OCI-LY7 (cell line): ENCODE measurements around the gene MAP2K2. TPM values are rescaled to one million over a fixed set of nuclear protein-coding genes. Genes with fewer than 3 reads are reported as not detected.

Source experiments
- BruUV-seq: library from RNA; stranded (reverse); fragments of 400-500 nt; replicated peaks from 2 replicates; lab custom pipeline; 2021; lab: Mats Ljungman, UMichigan
- CTCF ChIA-PET: fragments of 300-600 bp; sonication (Branson Sonifier 250); formaldehyde crosslinking; loops from one replicate; lab custom pipeline; 2022; ENCODE audit warnings: antibody characterized with exemption; ENCODE audit not compliant: unreplicated experiment; lab: Charles Lee
- POLR2A ChIA-PET: fragments of 300-600 bp; sonication (Branson Sonifier 250); formaldehyde crosslinking; loops from one replicate; lab custom pipeline; 2022; ENCODE audit warnings: antibody characterized with exemption; lab: Charles Lee
- DNase-seq: peaks from one replicate; pipeline ENCODE4 v3.0.0-alpha.2; 2015; ENCODE audit warnings: low spot score
- H2AFZ ChIP-seq: fragments of 200-600 bp; sonication (generic), shearing (Covaris generic); 2 replicates; pipeline ENCODE4 v1.6.1; 2014; ENCODE audit warnings: mild to moderate bottlenecking, antibody characterized with exemption, low read length, moderate library complexity
- H3K27ac ChIP-seq: fragments of 200-600 bp; sonication (generic); 2 replicates; pipeline ENCODE4 v1.5.1; 2014; ENCODE audit warnings: mixed run types, low read depth, mild to moderate bottlenecking, moderate library complexity, low read length, inconsistent platforms; ENCODE audit not compliant: poor library complexity, severe bottlenecking
- H3K36me3 ChIP-seq: fragments of 200-600 bp; sonication (generic); 2 replicates; pipeline ENCODE4 v1.6.1; 2014; ENCODE audit warnings: mild to moderate bottlenecking, antibody characterized with exemption, low read length, moderate library complexity, mixed read lengths; ENCODE audit not compliant: insufficient read depth
- H3K4me1 ChIP-seq: fragments of 200-600 bp; sonication (generic); 2 replicates; pipeline ENCODE4 v1.5.1; 2014; ENCODE audit warnings: mild to moderate bottlenecking, low read length; ENCODE audit not compliant: insufficient read depth, poor library complexity, severe bottlenecking
- H3K4me2 ChIP-seq: fragments of 200-600 bp; sonication (generic); 2 replicates; pipeline ENCODE4 v1.6.1; 2014; ENCODE audit warnings: mild to moderate bottlenecking, low read length
- H3K4me3 ChIP-seq: fragments of 200-600 bp; sonication (generic); 2 replicates; pipeline ENCODE4 v1.5.1; 2014; ENCODE audit warnings: mild to moderate bottlenecking, low read depth, low read length; ENCODE audit not compliant: poor library complexity, severe bottlenecking
- H3K79me2 ChIP-seq: fragments of 200-600 bp; sonication (generic); 2 replicates; pipeline ENCODE4 v1.6.1; 2016; ENCODE audit warnings: low read depth, mild to moderate bottlenecking, low read length, moderate library complexity, mixed read lengths; ENCODE audit not compliant: insufficient read depth
- H3K9me2 ChIP-seq: fragments of 200-600 bp; sonication (generic); 2 replicates; pipeline ENCODE4 v1.6.1; 2016; ENCODE audit warnings: mild to moderate bottlenecking, low read length, mixed read lengths; ENCODE audit not compliant: insufficient read depth
- H3K9me3 ChIP-seq: fragments of 200-600 bp; sonication (generic); 2 replicates; pipeline ENCODE4 v1.6.1; 2014; ENCODE audit warnings: mild to moderate bottlenecking, mixed run types, low read length, mixed read lengths
- H4K20me1 ChIP-seq: fragments of 200-600 bp; sonication (generic); 2 replicates; pipeline ENCODE4 v1.6.1; 2014; ENCODE audit warnings: mild to moderate bottlenecking, antibody characterized with exemption, low read length, moderate library complexity, mixed read lengths; ENCODE audit not compliant: insufficient read depth
- CTCF ChIP-seq: fragments of 200-600 bp; sonication (generic); conservative IDR thresholded peaks from 2 replicates; pipeline ENCODE4 v1.5.1; 2014; ENCODE audit warnings: mild to moderate bottlenecking, antibody characterized with exemption, low read length, moderate library complexity, mixed read lengths
- EZH2phosphoT487 ChIP-seq: fragments of 200-600 bp; sonication (generic); IDR thresholded peaks from 2 replicates; pipeline ENCODE4 v1.6.1; 2018; ENCODE audit warnings: low read depth, borderline replicate concordance, mild to moderate bottlenecking, mixed run types, antibody characterized with exemption, low read length, moderate library complexity, mixed read lengths
- intact Hi-C: fragments of 100-400 bp; cut with micrococcal nuclease; formaldehyde crosslinking; loops from one replicate; pipeline ENCODE4 v1.10.0; 2022; ENCODE audit not compliant: unreplicated experiment
- total RNA-seq, 2 experiments: library from RNA; depleted of rRNA in 1 of 2; stranded (reverse); fragments of >200 nt in 1 of 2; shearing (Covaris generic) in 1 of 2; gene quantifications; 2 replicates each; pipeline ENCODE4 v1.2.3, GENCODE V29; 2014 to 2022

MAP2K2 gene
- total RNA-seq, 2 experiments from 2014 or later: 105 to 116 TPM

- Histone ChIP-seq H3K4me3 (no peak overlapping the region), H4K20me1 (no peaks in the 10 kb centered on the region; the same call in 1 of the 2 replicates)
- intact Hi-C loops: no loop called here
Observed at GRCh38 chr19:4054441-4055208, 69.3 kb downstream of the MAP2K2 start.

GRCh38 chr19:4053423-4054324 lies 70.2 kb downstream of the MAP2K2 start:
- TF ChIP-seq CTCF (no peak), EZH2phosphoT487 (no peak)
- Histone ChIP-seq H3K27ac (no peak overlapping the region), H3K4me1 (no peaks in the 10 kb centered on the region), H2AFZ (no peak overlapping the region), H3K9me3 (no peaks in the 10 kb centered on the region), H4K20me1 (no peaks in the 10 kb centered on the region; the same call in 1 of the 2 replicates), H3K36me3 (peaks cover 79% of the 10 kb centered on the region), H3K9me2 (no peaks in the 10 kb centered on the region), H3K4me2 (no peak overlapping the region), H3K4me3 (no peak overlapping the region), H3K79me2 (peaks cover 76% of the 10 kb centered on the region)
- intact Hi-C loops: no loop called here
- CTCF ChIA-PET: no interaction called here
- no TSS peak for BruUV-seq
- no peak for DNase-seq
- POLR2A ChIA-PET: no interaction called here

More at GRCh38 chr19:4054441-4055208, 69.3 kb downstream of the MAP2K2 start:
- Histone ChIP-seq H3K36me3 (peaks cover 80% of the 10 kb centered on the region), H2AFZ (no peak overlapping the region), H3K9me2 (no peaks in the 10 kb centered on the region), H3K9me3 (no peaks in the 10 kb centered on the region), H3K4me2 (no peak overlapping the region), H3K4me1 (peaks cover 5% of the 10 kb centered on the region), H3K27ac (no peak overlapping the region), H3K79me2 (peaks cover 80% of the 10 kb centered on the region)
- no TSS peak for BruUV-seq
- no peak for TF ChIP-seq EZH2phosphoT487
- TF ChIP-seq CTCF: no peak
- POLR2A ChIA-PET: no interaction called here
- CTCF ChIA-PET: no interaction called here
- no peak for DNase-seq
